HUDEP-2 (cell line): ENCODE results near the gene ARHGAP28.

Experiments
- DNase-seq, 76 experiments: peaks; one replicate each; lab custom pipeline; 2025; ENCODE audit not compliant: unreplicated experiment in 76 of 76; lab: John Stamatoyannopoulos, UW

The ARHGAP28 gene

GRCh38 chr18:6730416-6731221 lies 1.1 kb downstream of the ARHGAP28 start:
- DNase-seq, result no peak

GRCh38 chr18:6731222-6731596 lies 1.7 kb downstream of the ARHGAP28 start:
- DNase-seq, result no peak

DNA sequence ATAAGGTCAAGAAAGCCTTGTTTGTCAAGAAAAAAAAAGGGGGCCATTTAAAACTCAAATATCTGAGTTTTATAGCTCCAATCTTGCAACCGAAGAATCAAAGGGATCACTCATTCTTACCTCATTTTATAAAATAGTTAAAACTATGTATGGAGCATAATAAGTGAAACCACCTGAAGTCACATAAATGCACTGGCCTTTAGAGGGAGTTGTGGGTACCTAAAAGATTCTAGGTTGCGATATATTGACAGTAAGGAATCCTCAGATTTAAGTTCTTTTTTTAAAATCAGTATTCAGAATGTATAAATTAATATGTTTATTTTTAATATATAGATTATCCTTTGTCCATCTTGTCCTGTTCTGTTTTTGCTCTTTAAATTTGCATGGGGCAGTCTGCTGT lies 3.4 kb downstream of the ARHGAP28 start:
- DNase-seq, result no peak

DNA sequence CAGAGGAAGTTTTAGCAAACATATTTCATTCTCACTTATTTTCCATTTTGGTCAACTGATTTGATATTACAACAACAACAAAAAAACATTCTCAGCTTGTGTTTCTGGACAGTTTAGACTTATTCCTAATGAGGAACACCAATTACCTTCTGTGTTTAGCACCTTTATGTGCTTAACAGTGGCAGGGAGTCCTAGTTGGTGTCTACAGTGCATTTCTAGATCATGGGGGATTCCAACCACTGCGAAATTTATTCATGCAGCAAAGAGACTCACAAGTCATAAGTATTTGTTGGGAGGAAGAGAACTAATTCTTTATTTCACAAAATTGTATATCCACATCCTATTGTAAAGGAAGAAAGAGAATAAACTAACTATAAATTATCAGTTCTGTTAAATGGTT lies 4.2 kb downstream of the ARHGAP28 start:
- DNase-seq, result no peak

GRCh38 chr18:6734726-6735430 lies 5.4 kb downstream of the ARHGAP28 start:
- DNase-seq, result no peak

- no peak for DNase-seq
Observed at GRCh38 chr18:6737833-6738232, 8.3 kb downstream of the ARHGAP28 start.

DNA sequence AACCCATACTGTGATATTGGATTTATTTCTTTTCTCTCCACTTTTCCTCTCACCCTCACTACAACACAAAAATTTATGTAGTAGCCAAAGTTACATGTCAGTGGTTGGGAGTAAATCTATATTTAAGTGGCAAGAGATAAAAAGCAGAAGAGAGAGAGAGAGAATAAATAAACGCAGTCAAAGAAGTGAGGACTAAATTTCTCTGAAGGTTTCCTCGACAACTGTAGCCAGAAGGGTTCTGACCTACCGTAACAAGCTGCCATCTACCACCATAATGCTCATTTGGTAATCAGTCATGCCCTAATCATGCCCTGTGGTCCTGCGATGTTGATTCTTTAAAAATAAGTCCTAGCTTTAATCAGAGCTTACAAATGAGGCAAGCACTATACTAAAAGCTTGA lies 9.1 kb downstream of the ARHGAP28 start:
- DNase-seq, result no peak

DNA sequence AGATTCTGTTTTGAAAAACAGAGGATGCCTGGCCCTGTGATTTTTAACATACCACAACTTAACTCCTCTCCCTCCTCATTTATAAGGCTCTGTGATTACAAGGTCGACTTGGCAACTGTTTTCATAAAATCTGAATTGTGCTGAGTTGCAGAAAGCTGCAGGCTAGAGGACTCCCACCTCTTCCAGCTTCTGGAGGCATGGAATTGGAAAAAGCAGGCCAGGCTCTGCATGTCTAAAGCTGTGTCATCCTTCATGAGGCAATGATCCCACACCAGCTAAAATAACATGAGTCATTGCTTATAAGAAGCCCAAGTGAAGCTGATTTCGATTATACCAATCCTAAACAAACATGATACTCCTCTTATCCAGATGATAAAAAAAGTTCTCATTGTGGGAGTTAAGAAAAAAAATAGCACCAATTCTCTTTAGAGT lies 11.7 kb downstream of the ARHGAP28 start:
- DNase-seq, result no peak

DNA sequence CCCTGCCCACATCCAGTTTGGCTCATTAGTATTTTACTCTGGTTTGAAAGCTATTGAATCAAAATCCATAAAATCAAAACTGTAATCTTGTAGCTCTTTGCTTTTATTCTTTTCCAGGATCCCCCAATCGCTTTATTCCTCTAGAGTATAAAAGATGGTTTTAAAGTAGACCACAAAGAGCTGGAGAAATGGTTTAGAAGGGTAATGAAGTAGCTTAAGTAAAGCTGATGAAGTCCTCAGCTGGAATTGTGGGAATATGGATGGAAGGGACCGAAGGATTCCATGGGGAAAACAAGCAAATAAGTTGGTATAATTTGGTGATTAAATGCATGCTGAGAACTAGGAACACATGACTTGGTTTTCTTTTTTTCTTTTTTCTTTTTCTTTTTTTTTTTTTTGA lies 12.3 kb downstream of the ARHGAP28 start:
- no peak for DNase-seq

DNA sequence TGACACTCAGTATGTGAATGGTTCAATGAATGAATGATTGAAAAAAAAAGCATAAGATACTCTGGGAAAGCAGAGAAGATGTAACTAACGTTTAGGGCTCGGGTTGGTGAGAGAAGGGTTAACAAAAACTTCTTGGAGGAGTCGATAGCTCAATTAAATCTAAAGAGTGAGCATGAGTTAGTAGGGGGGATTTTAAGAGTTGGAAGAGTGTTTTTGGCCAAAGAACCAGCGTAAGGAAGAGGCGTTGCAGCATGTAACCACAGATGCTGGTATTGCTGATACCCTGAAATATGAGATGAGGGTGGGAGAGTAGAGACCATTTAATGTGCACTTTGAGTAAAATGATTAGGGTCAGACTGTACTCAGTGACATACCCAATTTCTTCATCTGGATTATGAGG lies 14.5 kb downstream of the ARHGAP28 start:
- DNase-seq, result no peak

DNA sequence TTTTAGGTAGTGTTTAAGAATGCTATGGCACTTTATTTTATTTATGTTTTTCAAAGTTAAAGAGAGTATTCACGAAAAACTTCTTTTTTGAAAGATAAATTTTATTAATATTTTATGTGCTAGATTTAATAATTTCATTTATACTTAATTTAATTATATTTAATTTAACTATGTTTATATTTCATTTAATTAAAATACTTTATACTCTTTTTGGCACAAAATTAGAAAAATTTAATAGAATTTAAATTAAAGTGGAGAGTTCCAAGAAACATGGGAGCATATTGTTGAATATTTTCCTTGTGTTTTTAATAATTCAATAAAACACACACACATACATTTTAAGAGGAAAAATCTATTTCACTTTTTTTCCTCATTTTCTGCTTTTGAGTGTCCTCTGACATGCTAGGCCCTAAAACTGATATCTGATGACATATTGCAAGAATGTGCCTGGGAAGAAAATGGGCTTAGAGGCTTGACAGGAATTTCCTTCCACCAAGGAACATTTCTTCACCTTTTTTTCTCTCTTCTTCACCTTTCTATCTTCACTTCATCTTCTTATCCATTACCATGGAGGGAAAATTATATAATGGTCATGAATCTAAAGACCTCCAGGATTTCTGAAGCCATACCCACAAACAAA lies 15.4 kb downstream of the ARHGAP28 start:
- DNase-seq, result no peak

DNA sequence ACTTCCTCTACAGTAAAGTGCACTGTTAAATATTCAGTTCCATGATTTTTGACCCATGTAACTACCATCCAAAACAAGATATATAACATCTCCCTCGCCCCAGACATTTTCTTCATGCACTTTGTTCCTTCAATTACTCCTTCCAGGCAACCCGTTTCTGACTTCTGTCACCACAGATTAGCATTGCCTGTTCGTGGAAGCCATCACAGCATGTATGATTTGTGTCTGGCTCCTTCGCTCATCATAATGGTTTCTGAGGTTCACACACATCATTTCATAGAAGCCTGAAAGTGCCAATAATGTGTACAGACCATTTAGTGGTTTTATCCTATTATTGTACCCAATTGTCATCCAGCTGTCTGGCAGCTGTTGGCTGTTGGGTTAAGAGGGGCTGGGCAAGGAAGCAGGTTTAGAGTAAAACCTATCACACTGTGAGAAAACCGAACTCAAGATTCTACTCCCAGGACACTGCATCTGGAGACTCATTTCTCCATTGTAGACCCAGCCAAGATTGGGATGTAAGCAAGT lies 16.1 kb downstream of the ARHGAP28 start:
- DNase-seq, result no peak

- DNase-seq, result no peak
Observed at GRCh38 chr18:6746386-6746960, 17.0 kb downstream of the ARHGAP28 start.

DNA sequence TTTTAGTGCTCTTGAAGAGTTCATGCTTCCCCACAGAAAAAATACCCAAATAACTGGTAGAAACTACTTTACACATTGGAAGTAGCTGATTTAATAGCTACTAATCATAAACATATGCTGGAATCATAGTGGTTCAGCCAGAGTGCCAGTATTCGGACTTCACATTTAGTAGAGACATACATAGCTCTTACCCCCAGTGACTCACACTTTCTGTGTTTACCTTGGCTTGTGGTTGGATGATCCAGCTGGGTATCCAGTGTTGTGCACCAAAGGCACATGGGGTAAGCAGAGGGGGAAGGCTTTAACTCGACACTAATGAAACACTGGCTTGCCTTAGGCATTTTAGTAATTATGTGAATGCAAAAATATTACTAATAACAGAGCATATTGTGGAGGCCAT lies 18.1 kb downstream of the ARHGAP28 start:
- DNase-seq, result no peak

GRCh38 chr18:6748241-6748640 lies 18.7 kb downstream of the ARHGAP28 start:
- no peak for DNase-seq

GRCh38 chr18:6750411-6750810 lies 20.9 kb downstream of the ARHGAP28 start:
- DNase-seq, result no peak

DNA sequence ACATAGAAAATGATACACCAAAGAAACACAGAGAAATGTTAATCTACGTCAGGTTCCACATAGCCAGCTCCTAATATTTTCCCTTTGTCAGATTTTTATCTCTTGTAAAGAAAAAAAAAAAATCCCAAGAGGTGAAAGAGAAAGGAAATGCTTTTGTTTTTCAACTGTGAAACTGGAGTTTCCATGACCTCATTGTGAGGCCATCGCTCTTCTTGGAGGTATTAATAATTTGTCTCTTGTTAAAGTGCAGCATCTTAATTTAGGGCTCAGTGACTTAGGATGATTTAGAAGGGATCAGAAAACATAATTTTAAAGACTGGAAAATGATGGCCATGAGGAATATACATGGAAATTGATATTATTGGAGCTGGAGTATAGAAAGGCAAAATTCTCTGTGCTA lies 21.7 kb downstream of the ARHGAP28 start:
- no peak for DNase-seq

GRCh38 chr18:6752202-6752860 lies 22.8 kb downstream of the ARHGAP28 start:
- DNase-seq, result no peak

GRCh38 chr18:6755107-6755506 lies 25.6 kb downstream of the ARHGAP28 start:
- no peak for DNase-seq

- DNase-seq, result no peak
Observed at GRCh38 chr18:6757931-6758330, 28.4 kb downstream of the ARHGAP28 start.

DNA sequence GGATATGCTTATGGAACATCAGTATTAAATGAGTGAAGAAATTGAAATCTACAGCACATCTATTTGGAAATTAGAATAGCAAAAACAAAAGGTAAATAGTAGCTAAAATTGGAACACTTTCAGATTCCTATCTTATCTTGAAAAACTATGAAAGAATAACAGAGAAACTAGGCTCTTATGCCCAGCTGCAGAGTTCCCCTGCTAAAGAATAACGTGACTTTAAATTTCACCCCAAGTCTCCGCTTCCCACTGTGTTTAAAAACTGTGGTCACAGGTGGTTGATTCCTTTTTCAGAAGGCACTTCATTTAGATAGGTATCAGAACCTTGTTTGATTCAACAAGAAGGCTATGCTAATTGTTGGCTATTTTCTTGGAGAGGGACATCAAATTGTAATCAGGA lies 30.1 kb downstream of the ARHGAP28 start:
- DNase-seq, result no peak
